Measurements from ENCODE around the gene FAM131B. TPM values are rescaled to one million over a fixed set of nuclear protein-coding genes. Genes with fewer than 3 reads are reported as not detected.

FAM131B gene
- total RNA-seq, 2 donors from 2014 or later: 0.08 to 0.48 TPM

DNA sequence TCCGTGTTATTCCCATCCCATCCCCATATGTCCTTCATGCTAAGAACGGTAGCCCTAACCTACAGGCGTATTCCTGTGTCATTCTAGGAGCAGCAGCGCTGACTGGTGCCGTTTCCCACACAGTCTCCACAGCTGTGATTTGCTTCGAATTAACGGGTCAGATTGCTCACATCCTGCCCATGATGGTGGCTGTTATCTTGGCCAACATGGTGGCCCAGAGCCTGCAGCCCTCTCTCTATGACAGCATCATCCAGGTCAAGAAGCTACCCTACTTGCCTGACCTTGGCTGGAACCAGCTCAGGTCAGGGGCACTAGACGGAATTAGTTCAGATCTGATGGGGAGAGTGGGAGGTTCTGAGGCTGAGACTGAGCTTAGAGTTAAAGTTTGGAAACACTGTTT is 20.7 kb downstream of the FAM131B start:
- H3K27ac ChIP-seq: no peak overlapping the region
- no peaks in the 10 kb centered on the region for H3K36me3 ChIP-seq
- H3K9me3 ChIP-seq: no peaks in the 10 kb centered on the region
- TF ChIP-seq, protein P1, sequence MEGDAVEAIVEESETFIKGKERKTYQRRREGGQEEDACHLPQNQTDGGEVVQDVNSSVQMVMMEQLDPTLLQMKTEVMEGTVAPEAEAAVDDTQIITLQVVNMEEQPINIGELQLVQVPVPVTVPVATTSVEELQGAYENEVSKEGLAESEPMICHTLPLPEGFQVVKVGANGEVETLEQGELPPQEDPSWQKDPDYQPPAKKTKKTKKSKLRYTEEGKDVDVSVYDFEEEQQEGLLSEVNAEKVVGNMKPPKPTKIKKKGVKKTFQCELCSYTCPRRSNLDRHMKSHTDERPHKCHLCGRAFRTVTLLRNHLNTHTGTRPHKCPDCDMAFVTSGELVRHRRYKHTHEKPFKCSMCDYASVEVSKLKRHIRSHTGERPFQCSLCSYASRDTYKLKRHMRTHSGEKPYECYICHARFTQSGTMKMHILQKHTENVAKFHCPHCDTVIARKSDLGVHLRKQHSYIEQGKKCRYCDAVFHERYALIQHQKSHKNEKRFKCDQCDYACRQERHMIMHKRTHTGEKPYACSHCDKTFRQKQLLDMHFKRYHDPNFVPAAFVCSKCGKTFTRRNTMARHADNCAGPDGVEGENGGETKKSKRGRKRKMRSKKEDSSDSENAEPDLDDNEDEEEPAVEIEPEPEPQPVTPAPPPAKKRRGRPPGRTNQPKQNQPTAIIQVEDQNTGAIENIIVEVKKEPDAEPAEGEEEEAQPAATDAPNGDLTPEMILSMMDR (IDR thresholded peaks at IDR 0.05): no peak
- no peaks in the 10 kb centered on the region for H3K27me3 ChIP-seq
- DNase-seq (ENCODE audit: low spot score): no peak
- no peak overlapping the region for H3K4me3 ChIP-seq
- peaks cover 0 to 4% of the 10 kb centered on the region in 2 donors for H3K4me1 ChIP-seq

DNA sequence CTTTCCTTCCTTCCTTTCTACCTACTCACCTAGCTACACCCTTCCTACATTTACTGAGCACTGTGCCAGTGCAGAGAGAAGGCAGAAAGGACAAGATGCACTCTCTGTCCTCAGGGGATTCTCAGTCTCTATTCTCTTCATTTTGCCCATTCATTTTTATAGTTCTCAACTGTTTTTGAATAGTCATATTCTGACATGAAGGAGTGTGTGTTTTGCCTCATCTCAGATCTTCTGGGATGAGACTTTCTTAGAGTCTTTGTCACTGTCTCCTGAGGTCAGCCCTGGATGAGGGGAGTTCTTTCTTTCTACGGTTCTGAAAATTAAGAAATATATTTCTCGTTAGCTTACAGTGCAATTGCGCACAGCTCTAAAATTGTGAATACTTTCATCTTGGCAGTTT is 25.3 kb downstream of the FAM131B start:
- no peaks in the 10 kb centered on the region for H3K27me3 ChIP-seq
- TF ChIP-seq, protein P1 (IDR thresholded peaks at IDR 0.05): no peak
- H3K4me1 ChIP-seq: no peaks in the 10 kb centered on the region
- H3K36me3 ChIP-seq: no peaks in the 10 kb centered on the region
- H3K9me3 ChIP-seq: no peaks in the 10 kb centered on the region
- no peak overlapping the region for H3K27ac ChIP-seq
- H3K4me3 ChIP-seq: no peak overlapping the region
- no peak for DNase-seq (ENCODE audit: low spot score)

DNA sequence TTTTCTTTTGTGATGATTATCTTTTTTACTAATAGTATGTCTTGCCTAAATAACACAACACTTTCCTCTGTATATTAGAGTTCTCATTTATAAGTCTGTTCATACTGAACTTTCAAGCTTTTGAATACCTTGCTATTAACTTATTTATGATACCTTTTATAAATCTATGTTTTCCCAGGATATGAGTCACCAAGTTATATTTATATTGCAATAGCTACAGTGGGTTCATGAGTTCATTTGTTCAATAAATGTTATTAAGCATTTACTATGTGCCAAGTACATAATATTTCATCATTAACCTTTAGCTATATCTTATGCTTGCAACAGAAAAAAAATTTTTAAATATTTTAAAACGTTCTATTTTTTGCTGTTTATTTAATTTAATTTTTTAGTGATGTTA is 28.3 kb downstream of the FAM131B start:
- Histone ChIP-seq H3K4me1 (no peaks in the 10 kb centered on the region), H3K4me3 (no peak overlapping the region), H3K36me3 (no peaks in the 10 kb centered on the region), H3K27me3 (no peaks in the 10 kb centered on the region), H3K27ac (no peak overlapping the region), H3K9me3 (no peaks in the 10 kb centered on the region)
- no peak for DNase-seq (ENCODE audit: low spot score)
- TF ChIP-seq, protein P1 (IDR thresholded peaks at IDR 0.05): no peak

DNA sequence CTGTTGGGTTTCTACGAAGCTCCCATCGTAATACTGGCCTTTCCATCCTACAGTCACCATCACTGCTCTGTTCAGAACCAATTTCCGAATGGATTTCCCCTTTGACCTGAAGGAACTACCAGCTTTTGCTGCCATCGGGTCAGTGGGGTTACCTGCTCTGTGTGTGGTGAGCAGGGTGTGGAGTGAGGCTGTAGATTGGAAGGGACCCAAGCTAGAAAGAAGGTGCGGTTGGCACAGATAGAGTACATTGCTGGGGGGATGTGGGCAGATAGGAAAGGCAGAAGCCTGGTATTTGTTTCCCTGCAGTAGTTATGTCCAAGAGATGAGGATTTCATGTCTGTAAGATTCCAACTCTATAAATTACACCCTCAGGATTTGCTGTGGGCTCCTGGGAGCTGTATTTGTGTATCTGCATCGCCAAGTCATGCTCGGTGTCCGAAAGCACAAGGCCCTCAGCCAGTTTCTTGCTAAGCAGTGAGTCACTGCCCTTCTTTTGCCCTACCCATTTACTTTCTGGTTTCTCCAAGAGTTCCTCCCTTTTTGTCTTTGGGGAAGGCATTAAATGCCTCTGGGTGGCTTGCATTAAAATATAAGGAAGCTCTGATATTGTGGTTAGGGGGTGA is 31.2 kb downstream of the FAM131B start:
- no peaks in the 10 kb centered on the region for H3K27me3 ChIP-seq
- no peaks in the 10 kb centered on the region for H3K36me3 ChIP-seq
- no peaks in the 10 kb centered on the region for H3K4me1 ChIP-seq
- TF ChIP-seq, protein P1 (IDR thresholded peaks at IDR 0.05): no peak
- DNase-seq (ENCODE audit: low spot score): no peak
- no peaks in the 10 kb centered on the region for H3K9me3 ChIP-seq
- H3K27ac ChIP-seq: no peak overlapping the region
- H3K4me3 ChIP-seq: no peak overlapping the region

DNA sequence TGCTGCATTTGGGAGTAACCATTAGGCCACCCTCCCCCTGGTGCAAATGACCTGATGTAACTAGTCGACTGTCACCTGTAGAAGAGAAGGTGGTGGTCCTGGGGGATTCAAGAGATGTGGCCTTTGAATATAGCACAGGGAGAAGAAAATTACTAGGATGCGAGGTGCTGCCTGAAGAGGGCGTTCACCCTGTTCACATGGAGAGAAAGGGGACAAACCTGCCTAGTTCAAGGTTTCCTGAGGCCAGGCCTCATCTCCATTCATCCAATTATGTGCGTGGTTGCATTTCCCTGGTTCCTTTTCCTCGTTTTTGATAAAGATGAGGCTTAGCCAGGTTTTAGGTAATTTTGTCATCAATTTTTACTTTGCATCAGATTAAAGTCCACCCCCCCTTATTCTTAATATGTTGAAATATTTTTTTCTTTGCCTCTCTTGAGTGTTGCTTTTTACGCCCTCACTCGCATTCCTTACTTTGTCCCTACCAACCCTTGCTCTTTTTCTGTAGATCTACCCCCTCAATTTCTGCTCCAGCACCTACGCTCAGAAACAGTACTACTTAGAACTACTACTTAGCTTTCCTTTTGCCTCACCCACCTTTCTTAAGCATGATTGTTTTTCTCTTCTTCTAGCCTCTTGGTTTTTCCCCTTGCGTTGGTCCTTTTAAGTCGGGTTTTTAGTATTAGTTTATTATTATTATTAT is 32.9 kb downstream of the FAM131B start:
- Histone ChIP-seq H3K9me3 (no peaks in the 10 kb centered on the region), H3K27me3 (no peaks in the 10 kb centered on the region), H3K27ac (no peak overlapping the region), H3K4me3 (no peak overlapping the region), H3K4me1 (no peaks in the 10 kb centered on the region), H3K36me3 (no peaks in the 10 kb centered on the region)
- TF ChIP-seq, protein P1 (IDR thresholded peaks at IDR 0.05): no peak
- DNase-seq (ENCODE audit: low spot score): no peak
